Esophagus squamous epithelium (tissue), 4 donors: ENCODE measurements around the gene CDK5RAP3.

Experiments used
- POLR2A ChIP-seq, 4 donors: fragments of 450-650 bp; IDR thresholded peaks; one replicate each; pipeline ENCODE4 v1.6.1; 2017; ENCODE audit warnings: antibody characterized with exemption in 4 of 4, mild to moderate bottlenecking in 4 of 4, moderate library complexity in 3 of 4
- TF ChIP-seq, protein P1 (sequence below), 6 experiments: fragments of 450-650 bp in 4 of 6; fragments of 200-600 bp in 2 of 6; sonication (generic) in 2 of 6; IDR thresholded peaks; one replicate each; pipeline ENCODE4 v1.5.1; 2016 to 2019; ENCODE audit warnings: antibody characterized with exemption in 6 of 6, mild to moderate bottlenecking in 4 of 6, moderate library complexity in 4 of 6

DNA sequence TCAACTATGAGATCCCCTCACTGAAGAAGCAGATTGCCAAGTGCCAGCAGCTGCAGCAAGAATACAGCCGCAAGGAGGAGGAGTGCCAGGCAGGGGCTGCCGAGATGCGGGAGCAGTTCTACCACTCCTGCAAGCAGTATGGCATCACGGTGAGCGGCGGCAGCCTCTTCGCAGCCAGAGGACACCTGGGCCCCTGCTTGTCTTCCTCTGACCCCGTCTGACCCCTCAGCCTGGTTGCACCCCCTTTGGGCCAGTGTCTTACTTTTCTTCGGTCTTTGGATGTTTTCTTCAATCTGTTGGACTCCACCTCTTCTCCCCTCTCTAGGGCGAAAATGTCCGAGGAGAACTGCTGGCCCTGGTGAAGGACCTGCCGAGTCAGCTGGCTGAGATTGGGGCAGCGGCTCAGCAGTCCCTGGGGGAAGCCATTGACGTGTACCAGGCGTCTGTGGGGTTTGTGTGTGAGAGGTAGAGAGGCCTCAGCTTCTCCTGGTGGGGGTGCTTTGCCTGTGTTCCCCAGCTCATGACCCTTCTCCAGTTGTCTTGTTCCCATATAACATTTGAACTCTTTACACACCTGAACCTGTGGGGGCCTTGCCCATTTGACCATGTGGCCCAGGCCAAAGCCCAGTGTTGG is 4.4 kb downstream of the CDK5RAP3 start:
- TF ChIP-seq, protein P1, sequence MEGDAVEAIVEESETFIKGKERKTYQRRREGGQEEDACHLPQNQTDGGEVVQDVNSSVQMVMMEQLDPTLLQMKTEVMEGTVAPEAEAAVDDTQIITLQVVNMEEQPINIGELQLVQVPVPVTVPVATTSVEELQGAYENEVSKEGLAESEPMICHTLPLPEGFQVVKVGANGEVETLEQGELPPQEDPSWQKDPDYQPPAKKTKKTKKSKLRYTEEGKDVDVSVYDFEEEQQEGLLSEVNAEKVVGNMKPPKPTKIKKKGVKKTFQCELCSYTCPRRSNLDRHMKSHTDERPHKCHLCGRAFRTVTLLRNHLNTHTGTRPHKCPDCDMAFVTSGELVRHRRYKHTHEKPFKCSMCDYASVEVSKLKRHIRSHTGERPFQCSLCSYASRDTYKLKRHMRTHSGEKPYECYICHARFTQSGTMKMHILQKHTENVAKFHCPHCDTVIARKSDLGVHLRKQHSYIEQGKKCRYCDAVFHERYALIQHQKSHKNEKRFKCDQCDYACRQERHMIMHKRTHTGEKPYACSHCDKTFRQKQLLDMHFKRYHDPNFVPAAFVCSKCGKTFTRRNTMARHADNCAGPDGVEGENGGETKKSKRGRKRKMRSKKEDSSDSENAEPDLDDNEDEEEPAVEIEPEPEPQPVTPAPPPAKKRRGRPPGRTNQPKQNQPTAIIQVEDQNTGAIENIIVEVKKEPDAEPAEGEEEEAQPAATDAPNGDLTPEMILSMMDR (IDR thresholded peaks at IDR 0.05): no peak
- no peak for TF ChIP-seq POLR2A (IDR thresholded peaks at IDR 0.05)
